Breast epithelium (tissue), 3 donors: Measurements from ENCODE around the gene NRIP3.

Experiments used
- POLR2A ChIP-seq: fragments of 450-650 bp; IDR thresholded peaks from one replicate; pipeline ENCODE4 v1.6.1; 2016; ENCODE audit warnings: antibody characterized with exemption, mild to moderate bottlenecking, moderate library complexity
- POLR2AphosphoS5 ChIP-seq, 3 donors: sonication (generic); formaldehyde crosslinking; IDR thresholded peaks; one replicate each; pipeline ENCODE4 v1.6.1; 2017; ENCODE audit warnings: antibody characterized with exemption in 3 of 3
- TF ChIP-seq, protein P1 (sequence below), 3 donors: fragments of 450-650 bp; IDR thresholded peaks; one replicate each; pipeline ENCODE4 v1.5.1; 2016 to 2017; ENCODE audit warnings: antibody characterized with exemption in 3 of 3, mild to moderate bottlenecking in 3 of 3, moderate library complexity in 3 of 3

DNA sequence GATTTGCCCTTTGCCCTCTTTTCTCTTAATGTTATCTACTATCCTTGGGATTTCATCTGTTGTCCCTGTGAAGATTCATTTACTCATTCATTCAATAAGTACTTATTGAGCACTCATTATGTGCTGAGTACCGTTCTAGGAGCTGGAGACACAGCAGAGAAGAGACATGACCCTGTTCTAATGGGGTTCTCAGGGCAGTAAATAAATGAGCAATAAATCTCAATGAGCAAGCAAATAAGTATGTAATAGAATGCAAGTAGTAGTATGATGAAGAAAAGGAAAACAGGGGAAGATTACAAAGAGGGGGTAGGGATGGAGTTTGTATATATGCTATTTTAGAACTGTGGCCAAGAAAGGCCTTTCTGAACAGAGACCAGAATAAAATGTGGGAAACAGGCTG, 34.2 kb upstream of the NRIP3 start:
- TF ChIP-seq, protein P1, sequence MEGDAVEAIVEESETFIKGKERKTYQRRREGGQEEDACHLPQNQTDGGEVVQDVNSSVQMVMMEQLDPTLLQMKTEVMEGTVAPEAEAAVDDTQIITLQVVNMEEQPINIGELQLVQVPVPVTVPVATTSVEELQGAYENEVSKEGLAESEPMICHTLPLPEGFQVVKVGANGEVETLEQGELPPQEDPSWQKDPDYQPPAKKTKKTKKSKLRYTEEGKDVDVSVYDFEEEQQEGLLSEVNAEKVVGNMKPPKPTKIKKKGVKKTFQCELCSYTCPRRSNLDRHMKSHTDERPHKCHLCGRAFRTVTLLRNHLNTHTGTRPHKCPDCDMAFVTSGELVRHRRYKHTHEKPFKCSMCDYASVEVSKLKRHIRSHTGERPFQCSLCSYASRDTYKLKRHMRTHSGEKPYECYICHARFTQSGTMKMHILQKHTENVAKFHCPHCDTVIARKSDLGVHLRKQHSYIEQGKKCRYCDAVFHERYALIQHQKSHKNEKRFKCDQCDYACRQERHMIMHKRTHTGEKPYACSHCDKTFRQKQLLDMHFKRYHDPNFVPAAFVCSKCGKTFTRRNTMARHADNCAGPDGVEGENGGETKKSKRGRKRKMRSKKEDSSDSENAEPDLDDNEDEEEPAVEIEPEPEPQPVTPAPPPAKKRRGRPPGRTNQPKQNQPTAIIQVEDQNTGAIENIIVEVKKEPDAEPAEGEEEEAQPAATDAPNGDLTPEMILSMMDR (IDR thresholded peaks at IDR 0.05): no peak
- TF ChIP-seq POLR2AphosphoS5 (IDR thresholded peaks at IDR 0.05): no peak
- no peak for TF ChIP-seq POLR2A
